ENCODE results near the gene ALKBH6.

The ALKBH6 gene

DNA sequence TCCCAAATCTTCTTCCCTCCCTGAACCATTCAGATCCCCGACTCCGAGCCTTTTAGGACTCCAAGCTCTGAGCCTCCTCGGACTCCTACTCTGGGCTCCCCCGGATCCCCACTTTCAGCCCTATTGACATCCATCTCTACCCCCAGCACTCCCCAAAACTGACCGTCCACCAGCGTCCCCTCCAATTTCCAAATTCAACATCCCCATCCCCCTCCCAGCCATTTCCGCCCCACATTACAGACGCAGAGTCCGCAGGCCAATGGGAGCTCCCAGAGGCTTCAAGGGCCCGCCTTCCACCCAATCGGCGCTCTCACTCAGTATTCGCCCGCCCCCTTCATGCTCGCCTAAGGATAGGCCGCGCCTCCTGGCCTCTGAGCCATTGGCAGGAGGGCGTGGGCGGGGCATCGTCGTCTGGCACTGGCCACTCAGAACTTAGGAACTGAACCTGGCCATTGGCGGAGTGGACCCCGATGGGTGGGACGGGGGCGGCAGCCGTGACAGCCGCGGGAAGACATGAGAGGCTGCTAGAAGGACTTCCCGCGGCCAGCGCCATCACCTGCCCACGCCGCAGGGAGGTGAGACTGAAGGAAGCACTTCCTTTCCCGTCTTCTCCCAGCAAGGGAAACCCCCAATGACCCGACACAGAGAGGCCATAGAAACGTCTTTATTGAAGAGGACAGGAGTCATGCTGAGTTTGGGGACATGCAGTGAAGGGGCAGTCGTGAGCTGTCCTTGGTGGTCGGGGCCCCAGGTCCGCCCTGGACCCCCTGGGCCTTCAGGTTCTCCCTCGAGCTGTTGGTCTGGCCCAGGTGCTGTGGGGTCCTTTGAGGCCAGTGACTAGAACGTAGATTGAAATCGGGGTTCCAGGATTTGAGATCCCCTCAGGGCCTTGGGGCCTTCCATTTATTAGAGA lies at the start of gene ALKBH6:
Gene ALKBH6, minus strand, starts transcription at position 202 of the 913 bp plus-strand sequence. CDS start 816 bp downstream, outside the sequence.
- Histone ChIP-seq H3K36me3 (ENCODE audit: control insufficient read depth in 2 of 2, insufficient read depth in 1 of 2, low read length in 2 of 2) (peaks cover 25 to 42% of the 10 kb centered on the region in 2 experiments; a peak in 2 of 3 replicates), H3K4me1 (ENCODE audit: control insufficient read depth, insufficient read depth, low read length) (peaks cover 22% of the 10 kb centered on the region), H3K9me3 (ENCODE audit: control insufficient read depth, insufficient read depth, low read depth, low read length) (no peaks in the 10 kb centered on the region), H3K4me3 (ENCODE audit: low read depth, low read length) (peak within 1 kb of the TSS; percentile 61), H3K27ac (ENCODE audit: extremely low read depth, low read depth, low read length) (peak within 1 kb of the TSS; percentile 75)
- POLR2A ChIA-PET = interaction anchor here (0.6 to 1.5 kb wide), 43 partner anchors 9 to 1027 kb away, joined by 3 to 37 read pairs (median 5); partner anchors contain the start of genes APLP1, COX6B1, HSPB6 and LIN37
- CTCF ChIA-PET = interaction anchor here (0.6 to 1.9 kb wide), 16 partner anchors 8 to 504 kb away, joined by 3 to 11 read pairs (median 4); partner anchors contain the start of genes POLR2I, TBCB and THAP8
- TF ChIP-seq ZNF624 (tag by site-specific recombination; IDR thresholded peaks at IDR 0.05) = no peak
- TF ChIP-seq ZNF311 (tag by site-specific recombination; IDR thresholded peaks at IDR 0.05; ENCODE audit: borderline replicate concordance) = no peak
- TF ChIP-seq ZNF404 (tag by site-specific recombination; IDR thresholded peaks at IDR 0.05) = no peak
- no peak for TF ChIP-seq TCF7L2 (IDR thresholded peaks at IDR 0.05; ENCODE audit: borderline replicate concordance, low read depth, low read length)
- peak; percentile 91 for TF ChIP-seq KLF9 (tag by site-specific recombination; IDR thresholded peaks at IDR 0.05; ENCODE audit: low read depth)
- no peak for TF ChIP-seq GLI2 (tag by site-specific recombination; IDR thresholded peaks at IDR 0.05; ENCODE audit: borderline replicate concordance, low read depth)
- TF ChIP-seq ZNF791 (tag by site-specific recombination; IDR thresholded peaks at IDR 0.05) = no peak
- TF ChIP-seq ZNF660 (tag by site-specific recombination; IDR thresholded peaks at IDR 0.05) = peak; percentile 72
- peak; percentile 97 for TF ChIP-seq ZNF10 (tag by site-specific recombination; IDR thresholded peaks at IDR 0.05)
- TF ChIP-seq, protein P1, sequence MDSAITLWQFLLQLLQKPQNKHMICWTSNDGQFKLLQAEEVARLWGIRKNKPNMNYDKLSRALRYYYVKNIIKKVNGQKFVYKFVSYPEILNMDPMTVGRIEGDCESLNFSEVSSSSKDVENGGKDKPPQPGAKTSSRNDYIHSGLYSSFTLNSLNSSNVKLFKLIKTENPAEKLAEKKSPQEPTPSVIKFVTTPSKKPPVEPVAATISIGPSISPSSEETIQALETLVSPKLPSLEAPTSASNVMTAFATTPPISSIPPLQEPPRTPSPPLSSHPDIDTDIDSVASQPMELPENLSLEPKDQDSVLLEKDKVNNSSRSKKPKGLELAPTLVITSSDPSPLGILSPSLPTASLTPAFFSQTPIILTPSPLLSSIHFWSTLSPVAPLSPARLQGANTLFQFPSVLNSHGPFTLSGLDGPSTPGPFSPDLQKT (IDR thresholded peaks at IDR 0.05; ENCODE audit: borderline replicate concordance, low read depth, low read length) = peak; percentile 93; the same call in 1 of the 2 replicates
- TF ChIP-seq, protein P2, sequence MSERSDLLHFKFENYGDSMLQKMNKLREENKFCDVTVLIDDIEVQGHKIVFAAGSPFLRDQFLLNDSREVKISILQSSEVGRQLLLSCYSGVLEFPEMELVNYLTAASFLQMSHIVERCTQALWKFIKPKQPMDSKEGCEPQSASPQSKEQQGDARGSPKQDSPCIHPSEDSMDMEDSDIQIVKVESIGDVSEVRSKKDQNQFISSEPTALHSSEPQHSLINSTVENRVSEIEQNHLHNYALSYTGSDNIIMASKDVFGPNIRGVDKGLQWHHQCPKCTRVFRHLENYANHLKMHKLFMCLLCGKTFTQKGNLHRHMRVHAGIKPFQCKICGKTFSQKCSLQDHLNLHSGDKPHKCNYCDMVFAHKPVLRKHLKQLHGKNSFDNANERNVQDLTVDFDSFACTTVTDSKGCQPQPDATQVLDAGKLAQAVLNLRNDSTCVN (tag by site-specific recombination; optimal IDR thresholded peaks at IDR 0.05) = peak; percentile 34
- TF ChIP-seq SCRT1 (tag by site-specific recombination; IDR thresholded peaks at IDR 0.05; ENCODE audit: borderline replicate concordance) = no peak
- TF ChIP-seq ZFP69B (tag by site-specific recombination; IDR thresholded peaks at IDR 0.05) = peak; percentile 79; the same call in 1 of the 2 replicates
- TF ChIP-seq ZEB2 (tag by site-specific recombination; IDR thresholded peaks at IDR 0.05) = peak; percentile 78
- TF ChIP-seq ZIC2 (tag by site-specific recombination; IDR thresholded peaks at IDR 0.05) = peak; percentile 88
- TF ChIP-seq ZNF654 (tag by site-specific recombination; IDR thresholded peaks at IDR 0.05; ENCODE audit: low read depth) = no peak
- TF ChIP-seq KLF10 (tag by site-specific recombination; IDR thresholded peaks at IDR 0.05) = peak; percentile 94
- TF ChIP-seq, protein P3, sequence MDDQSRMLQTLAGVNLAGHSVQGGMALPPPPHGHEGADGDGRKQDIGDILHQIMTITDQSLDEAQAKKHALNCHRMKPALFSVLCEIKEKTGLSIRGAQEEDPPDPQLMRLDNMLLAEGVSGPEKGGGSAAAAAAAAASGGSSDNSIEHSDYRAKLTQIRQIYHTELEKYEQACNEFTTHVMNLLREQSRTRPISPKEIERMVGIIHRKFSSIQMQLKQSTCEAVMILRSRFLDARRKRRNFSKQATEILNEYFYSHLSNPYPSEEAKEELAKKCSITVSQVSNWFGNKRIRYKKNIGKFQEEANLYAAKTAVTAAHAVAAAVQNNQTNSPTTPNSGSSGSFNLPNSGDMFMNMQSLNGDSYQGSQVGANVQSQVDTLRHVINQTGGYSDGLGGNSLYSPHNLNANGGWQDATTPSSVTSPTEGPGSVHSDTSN (CRISPR knock-in tag; IDR thresholded peaks at IDR 0.05) = no peak
- peak; percentile 99 for TF ChIP-seq GLIS2 (tag by site-specific recombination; IDR thresholded peaks at IDR 0.05)
- no peak; the same call in 1 of the 2 replicates for TF ChIP-seq HOXA7 (CRISPR knock-in tag; IDR thresholded peaks at IDR 0.05; ENCODE audit: borderline replicate concordance)
- TF ChIP-seq, protein P4, sequence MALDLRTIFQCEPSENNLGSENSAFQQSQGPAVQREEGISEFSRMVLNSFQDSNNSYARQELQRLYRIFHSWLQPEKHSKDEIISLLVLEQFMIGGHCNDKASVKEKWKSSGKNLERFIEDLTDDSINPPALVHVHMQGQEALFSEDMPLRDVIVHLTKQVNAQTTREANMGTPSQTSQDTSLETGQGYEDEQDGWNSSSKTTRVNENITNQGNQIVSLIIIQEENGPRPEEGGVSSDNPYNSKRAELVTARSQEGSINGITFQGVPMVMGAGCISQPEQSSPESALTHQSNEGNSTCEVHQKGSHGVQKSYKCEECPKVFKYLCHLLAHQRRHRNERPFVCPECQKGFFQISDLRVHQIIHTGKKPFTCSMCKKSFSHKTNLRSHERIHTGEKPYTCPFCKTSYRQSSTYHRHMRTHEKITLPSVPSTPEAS (tag by site-specific recombination; IDR thresholded peaks at IDR 0.05) = peak; percentile 8; the same call in 1 of the 2 replicates
- TF ChIP-seq, protein P5, sequence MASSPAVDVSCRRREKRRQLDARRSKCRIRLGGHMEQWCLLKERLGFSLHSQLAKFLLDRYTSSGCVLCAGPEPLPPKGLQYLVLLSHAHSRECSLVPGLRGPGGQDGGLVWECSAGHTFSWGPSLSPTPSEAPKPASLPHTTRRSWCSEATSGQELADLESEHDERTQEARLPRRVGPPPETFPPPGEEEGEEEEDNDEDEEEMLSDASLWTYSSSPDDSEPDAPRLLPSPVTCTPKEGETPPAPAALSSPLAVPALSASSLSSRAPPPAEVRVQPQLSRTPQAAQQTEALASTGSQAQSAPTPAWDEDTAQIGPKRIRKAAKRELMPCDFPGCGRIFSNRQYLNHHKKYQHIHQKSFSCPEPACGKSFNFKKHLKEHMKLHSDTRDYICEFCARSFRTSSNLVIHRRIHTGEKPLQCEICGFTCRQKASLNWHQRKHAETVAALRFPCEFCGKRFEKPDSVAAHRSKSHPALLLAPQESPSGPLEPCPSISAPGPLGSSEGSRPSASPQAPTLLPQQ (tag by site-specific recombination; IDR thresholded peaks at IDR 0.05) = peak; percentile 73
- no peak for TF ChIP-seq ZNF248 (tag by site-specific recombination; IDR thresholded peaks at IDR 0.05)
- peak; percentile 100 for TF ChIP-seq SP3 (tag by site-specific recombination; IDR thresholded peaks at IDR 0.05)
- peak; percentile 88 for TF ChIP-seq KLF16 (tag by site-specific recombination; IDR thresholded peaks at IDR 0.05)
- TF ChIP-seq ZBTB20 (tag by site-specific recombination; IDR thresholded peaks at IDR 0.05) = peak; percentile 55
- no peak for TF ChIP-seq ZNF169 (tag by site-specific recombination; IDR thresholded peaks at IDR 0.05)
- peak; percentile 84; the same call in 1 of the 2 replicates for TF ChIP-seq ZFP37 (tag by site-specific recombination; IDR thresholded peaks at IDR 0.05)
- TF ChIP-seq ZSCAN30 (tag by site-specific recombination; IDR thresholded peaks at IDR 0.05) = peak; percentile 85
- TF ChIP-seq, protein P6, sequence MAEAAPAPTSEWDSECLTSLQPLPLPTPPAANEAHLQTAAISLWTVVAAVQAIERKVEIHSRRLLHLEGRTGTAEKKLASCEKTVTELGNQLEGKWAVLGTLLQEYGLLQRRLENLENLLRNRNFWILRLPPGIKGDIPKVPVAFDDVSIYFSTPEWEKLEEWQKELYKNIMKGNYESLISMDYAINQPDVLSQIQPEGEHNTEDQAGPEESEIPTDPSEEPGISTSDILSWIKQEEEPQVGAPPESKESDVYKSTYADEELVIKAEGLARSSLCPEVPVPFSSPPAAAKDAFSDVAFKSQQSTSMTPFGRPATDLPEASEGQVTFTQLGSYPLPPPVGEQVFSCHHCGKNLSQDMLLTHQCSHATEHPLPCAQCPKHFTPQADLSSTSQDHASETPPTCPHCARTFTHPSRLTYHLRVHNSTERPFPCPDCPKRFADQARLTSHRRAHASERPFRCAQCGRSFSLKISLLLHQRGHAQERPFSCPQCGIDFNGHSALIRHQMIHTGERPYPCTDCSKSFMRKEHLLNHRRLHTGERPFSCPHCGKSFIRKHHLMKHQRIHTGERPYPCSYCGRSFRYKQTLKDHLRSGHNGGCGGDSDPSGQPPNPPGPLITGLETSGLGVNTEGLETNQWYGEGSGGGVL (tag by site-specific recombination; IDR thresholded peaks at IDR 0.05) = peak; percentile 1; the same call in 1 of the 2 replicates

All from HEK293 (cell line).